HG03097 (cell line): ENCODE results near the gene CDK14.

Experiments
- ATAC-seq: cut with Tn5 transposase; IDR thresholded peaks from one replicate; pipeline ENCODE4 v1.9.1; 2021; ENCODE audit not compliant: unreplicated experiment, low FRiP score

CDK14 gene

DNA sequence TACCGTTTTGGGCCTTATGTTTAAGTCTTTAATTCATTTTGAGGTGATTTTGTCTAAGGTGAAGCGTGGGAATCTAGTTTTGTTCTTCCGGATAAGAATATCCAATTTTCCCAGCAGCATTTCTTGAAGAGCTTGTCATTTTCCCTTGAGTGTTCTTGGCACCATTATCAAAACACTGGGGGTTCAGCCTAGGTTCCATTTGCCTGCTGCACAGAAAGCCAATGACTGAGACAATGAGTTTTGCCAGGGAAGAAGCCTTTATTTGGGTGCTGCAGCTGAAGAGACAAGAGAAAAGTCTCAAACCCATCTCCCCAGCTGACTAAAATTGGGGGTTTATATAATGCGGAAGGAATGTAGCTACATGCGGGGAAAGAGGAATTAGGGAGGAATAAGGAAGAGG is 380.9 kb downstream of the CDK14 start:
- no peak for ATAC-seq

DNA sequence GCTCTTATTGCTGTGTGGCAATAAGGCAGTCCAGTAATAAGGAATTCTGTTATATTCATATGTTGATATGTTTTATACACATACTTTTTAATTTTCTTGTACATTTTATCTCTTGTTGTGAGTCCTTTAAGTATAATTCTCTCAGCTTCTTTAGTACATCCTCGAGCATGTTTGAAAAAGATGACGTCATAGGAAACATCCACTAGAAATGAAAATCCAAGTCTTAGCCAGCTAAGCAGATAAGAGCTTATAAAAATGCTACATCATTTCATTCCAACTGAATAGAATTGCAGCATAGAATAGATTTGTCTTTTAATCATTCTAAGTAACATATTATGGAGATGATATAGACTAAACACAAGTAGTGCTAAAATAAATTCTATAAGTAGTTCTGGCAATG is 384.4 kb downstream of the CDK14 start:
- ATAC-seq: no peak

DNA sequence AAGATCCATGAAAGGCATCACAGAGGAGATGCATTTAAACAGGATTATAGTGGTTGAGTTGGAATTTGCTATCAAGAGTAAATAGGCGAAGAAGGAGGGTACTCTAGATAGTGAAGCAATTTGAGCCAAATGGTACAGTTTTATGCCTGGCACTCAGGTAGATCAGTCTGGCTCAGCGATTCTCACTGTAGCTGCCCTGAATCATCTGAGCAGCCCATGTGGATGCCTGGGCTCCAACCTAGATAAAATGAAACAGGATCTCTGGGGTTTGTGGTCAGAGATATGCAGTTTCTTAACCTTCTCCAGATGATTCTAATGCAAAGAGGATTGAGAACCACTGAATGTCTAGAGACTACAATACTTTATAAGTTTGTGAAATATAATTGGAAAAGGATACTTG is 386.1 kb downstream of the CDK14 start:
- ATAC-seq: no peak

DNA sequence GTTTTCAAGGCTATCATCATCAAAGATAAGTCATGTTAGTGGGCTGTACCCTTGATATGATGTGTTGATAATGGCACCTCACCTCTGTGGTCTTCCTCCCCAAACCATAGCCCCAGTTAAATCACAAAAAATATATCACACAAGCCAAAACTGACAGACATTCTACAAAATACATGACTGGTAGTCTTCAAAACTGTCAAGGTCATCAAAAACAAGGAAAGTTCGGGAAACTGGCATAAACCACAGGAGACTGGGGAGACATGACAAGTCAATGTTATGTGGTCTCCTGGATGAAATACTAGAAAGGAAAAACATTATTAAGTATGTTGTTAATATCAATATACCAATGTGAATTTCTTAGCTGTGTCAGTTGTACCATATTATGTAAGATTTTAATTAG is 388.6 kb downstream of the CDK14 start:
- no peak for ATAC-seq

DNA sequence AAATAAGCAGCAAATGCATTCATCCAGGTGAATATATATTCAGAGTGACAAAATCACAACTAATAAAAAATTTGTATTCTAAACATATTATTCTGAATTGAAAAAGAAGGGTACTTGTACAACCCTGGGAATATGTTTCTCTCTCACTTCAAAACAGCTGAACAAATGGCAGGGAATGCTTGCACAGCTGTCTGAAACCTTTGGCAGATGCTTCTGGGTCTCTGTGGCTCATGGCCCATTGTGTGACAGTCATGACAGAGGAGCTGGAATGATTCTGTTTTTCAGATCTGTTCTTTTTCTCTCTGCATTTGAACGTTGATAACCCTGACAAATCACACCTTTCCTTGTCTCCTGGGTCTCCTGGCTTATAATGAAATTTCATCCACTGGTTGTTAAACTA is 392.4 kb downstream of the CDK14 start:
- ATAC-seq: no peak

DNA sequence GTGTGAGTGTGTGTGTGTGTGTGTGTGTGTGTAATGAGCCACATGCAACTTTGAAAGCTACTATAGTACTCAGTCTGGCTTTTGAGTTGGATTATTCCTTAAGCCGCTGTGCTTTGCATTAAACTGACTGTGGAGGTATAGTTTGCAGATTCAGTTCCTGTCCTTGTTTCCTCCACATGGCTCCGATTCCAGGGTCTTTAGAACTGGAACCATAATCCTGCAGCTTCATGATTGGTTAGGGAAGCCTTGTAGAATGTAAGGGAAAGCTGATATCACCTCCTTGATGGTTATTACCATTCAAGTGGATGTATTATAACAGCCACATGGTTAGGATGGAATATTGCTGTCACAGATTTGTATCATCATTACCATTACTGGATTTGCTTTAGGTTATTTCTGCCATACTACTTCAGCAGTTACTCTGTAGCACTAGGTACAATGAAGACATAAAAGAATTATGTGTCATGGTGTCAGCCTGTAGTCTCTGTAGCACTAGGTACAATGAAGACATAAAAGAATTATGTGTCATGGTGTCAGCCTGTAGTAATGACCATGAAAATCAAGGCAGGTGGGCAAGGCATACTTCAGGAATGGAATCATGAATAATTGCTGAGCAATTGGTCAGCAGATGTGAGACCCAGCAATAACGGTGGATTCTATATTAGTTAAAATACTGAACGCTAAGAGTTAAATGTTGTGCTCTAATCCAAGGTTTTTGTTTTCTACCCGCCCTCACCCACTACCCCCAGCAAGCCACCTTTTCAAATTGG is 393.1 kb downstream of the CDK14 start:
- no peak for ATAC-seq

DNA sequence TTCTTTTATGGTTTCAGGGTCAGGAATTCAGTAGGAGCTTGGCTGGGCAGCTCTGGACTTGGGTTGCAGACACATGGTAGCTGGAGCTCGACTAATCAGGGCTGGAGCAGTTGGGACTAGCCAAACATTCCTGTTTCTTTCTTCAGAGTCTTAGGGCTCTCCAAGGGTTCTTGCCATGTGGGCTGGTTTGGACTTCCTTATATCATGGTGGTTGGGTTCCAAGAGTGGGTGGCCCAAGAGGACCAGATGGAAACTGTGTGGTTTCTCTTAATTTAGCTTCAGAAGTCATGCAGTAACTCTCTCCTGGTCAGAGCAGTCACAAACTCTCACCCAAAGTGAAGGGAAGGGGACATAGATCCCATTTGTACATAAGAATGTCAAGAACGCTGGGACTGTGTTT is 398.0 kb downstream of the CDK14 start:
- no peak for ATAC-seq

DNA sequence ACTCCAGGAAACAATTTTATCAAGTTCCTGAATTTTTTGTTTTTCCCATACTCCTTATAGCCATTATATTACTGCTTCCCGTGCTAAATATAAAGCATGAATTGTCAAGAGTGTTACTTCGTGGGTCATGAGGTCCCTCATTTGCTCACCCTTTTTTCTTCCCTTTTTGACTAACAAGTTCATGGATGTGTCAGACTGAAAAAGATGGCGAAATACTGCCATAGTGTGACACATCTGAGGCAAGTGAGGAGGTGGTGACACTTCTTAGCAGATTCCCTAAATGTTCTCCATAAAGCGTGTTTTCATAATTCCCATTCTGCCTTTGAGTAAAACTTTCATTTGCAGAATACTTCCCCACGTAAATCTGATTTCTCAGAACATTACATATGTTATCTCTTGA is 398.5 kb downstream of the CDK14 start:
- no peak for ATAC-seq

DNA sequence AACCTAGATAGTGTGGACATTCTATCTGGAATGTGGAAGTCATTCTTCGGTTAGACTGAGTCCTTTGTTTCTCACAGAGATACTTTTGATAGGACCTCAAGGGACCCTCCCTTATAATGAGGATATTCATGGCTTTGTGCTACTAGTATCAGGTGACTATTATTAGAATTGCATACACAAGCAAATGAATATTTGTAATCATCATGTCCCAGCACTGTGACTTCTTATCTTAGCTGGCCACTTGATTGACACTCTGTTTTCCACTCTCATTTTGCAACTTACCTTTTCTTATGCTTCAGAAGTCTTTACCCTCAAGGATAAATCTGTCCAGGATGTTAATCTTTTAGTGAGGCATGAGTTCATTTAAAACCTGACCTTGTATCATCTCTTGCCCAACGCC is 399.9 kb downstream of the CDK14 start:
- ATAC-seq: no peak

DNA sequence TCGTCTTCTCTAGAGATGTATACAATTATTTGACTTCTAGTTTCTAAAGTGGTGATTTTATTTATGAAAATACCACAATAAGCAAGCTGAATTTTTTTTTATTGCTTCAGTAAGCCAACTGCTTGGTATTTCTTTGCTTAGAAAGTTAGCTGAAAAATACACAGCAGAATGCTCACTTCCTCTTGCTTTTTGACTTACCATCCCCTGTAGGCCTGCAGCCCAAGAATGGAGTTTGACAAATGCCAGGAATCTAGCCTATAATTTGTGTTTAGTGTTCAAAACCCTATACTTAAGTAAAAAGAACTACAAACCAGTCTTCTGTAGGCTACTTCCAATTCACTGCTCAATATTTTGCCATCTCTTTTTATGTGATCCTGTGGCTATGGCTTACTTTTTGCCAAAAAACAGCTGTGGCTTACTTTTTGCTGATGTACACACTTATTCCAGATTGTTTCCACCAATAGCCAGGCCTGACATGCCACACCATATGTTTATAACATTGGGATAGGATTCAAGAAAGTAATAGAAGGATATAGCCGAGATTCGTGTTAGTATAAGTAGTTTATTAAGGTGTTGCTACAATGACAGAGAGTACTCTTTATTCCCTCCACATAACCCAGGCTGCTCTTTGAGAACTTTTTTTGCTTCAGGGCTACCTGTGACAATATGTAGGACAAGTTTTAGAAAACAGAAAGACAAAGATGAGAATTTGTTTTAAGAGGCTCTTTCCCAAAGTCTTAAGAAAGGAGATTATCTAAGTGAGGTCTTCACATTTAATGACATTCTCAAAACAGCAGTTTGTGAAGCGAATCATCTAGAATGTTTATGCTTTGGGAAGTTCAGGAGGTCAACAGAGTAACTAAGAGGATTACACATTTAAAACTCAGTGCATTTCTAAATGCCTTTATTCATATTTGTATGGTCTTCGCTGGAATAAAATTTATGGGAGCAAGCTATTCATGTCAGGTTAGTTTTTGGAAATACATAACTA is 404.2 kb downstream of the CDK14 start:
- no peak for ATAC-seq

DNA sequence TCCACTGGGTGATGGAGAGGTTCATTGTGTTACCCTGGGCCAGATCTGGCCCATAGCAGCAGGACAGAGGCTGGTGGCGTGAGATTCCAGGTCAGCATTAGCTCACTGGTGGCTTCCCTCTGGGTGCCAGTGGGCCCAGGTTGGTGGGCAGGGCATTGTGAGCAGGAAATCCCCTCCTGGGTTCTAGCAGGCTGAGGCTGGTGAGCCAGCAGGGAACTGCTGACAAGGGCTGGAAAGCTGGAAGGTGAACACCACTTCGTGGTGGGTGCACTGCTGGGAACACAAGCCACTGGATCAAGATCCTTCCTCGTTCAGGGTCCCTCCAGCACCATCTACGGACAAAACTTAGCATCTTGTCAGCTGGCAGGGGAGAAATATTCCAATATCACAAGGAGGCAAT is 408.9 kb downstream of the CDK14 start:
- no peak for ATAC-seq

DNA sequence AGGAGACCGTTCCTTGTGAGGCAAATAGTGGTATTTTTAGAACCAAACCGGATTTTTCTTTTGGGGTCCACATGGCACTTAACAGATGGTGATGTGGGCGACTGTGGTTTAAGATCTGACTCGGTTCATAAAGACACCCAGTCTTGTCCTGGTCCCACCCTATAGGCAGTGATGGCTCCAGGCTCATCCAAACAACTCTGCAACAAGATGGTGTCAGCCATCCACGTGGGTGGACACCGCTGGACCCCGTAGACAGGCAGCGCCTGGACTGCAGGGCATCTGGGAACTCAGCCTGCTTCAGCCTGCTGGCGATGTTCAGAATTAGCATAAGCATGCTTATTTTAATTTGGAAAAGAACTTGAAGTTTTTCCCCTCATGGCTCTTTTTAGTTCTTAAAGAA is 409.7 kb downstream of the CDK14 start:
- no peak for ATAC-seq

DNA sequence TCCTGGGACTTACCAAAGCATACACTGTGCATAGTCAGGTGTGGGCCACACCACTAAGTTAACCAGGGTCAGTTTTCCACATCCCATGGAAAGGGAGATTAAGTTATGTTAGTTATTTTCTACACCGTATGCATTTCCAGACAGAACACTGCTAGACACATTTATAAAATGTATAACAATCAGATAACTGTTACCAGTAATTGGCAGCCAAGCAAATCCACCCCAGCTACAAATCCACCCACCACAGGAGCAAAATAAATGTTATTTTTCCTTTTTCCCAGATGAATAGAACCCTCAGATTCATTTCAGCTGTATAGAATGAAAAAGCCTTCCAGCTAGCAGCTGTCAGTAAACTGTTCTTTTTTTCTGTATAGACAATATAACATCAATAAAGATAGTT is 411.2 kb downstream of the CDK14 start:
- ATAC-seq: no peak

DNA sequence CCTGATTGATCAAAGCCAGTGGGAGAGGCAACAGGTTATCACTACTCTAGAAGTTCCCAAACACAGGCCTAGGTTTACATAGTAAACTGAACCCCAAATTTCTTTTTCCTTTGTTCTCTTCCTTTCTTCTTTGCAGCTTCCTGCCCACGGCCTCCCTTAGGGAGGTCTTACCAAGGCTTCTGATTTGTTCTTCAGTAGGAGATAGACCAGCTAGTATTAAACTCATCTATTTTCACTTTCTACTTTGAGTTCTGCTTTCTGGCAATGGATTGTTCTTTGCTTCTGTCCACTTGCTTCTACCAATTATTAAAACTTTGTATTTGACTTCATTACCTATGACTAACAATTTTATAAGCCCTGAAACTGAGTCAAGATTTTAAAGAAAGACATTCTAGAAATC is 417.0 kb downstream of the CDK14 start:
- ATAC-seq: no peak

DNA sequence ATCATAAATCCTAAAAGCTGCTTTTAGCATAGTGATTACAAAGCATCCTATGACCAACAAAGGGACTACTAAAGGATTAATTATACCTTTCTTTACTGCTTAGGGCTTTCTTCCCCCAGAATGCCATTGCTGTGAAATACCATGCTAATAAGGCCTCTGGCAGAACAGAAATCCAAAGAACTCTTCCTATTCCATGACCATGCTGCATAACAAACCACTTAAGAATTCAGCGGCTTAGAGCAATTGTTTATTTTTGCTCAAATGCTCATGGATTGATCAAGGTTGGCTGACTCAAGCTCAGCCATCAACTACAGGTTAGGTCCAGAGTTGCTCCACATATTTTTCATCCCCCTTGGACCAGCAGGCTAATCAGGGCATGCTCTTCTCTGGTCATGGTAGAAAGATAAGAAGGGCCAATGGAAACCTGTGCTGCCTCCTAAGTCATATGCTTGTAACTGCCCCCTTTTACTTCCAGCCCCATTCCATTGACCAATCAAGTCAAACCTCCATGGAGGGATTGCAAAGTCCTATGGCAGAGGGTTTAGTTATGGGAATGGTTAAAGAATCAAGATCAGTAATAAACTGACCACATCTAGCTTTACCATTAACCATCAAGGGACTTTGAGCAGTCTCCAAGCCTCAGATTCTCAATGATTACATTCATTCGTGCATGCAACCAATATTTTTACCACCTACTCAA is 423.7 kb downstream of the CDK14 start:
- ATAC-seq: no peak

DNA sequence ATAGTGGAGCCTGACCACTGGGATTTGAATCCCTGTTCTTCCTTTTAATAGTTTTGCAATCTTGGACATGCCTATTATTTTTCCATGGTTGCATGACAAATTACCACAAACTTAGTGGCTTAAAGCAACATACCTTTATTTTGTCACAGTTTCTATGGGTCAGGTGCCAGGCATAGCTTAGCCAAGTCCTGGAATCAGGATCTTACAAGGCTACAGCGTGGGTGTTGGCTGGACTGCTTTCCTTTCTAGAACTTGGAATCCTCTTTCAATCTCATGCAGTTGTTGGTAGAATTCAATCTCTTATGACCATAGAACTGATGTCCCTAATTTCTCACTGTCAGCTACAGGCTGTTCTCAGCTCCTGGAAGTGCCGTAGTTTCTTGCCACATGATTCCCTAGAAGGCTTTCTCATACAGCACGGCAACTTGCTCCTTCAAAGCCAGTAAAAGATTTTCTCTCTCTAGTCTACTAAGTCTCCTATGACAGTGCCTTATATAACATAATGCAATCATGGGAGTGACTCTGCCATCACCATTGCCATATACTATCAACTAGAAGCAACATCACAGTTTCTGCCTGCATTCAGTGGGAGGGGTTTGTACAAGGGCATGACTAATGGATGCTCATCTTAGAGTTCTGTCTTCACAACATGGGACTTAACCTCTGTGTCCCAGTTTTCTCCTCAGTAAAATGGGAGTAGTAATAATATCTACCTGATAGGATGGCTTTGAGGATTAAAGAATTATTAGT is 424.7 kb downstream of the CDK14 start:
- no peak for ATAC-seq

DNA sequence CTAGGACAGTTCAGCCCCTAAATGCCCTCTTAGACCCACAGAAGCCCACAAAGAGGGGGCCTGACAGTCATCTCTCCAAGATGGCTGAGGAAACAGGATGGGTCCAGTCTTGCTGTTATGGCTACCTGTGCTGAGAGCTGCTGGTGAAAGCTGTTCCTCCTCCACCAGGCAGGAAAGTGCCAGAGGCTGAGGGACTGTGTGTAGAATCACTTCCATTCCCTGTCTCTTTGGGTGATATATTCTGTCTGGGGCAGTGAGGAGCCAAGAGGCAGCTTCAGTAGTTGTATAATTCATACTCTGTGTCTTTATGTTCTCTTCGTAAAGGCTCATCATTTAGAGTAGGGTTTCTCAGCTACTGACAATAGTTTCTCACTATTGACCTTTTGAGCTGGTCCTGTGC is 425.8 kb downstream of the CDK14 start:
- ATAC-seq: no peak

DNA sequence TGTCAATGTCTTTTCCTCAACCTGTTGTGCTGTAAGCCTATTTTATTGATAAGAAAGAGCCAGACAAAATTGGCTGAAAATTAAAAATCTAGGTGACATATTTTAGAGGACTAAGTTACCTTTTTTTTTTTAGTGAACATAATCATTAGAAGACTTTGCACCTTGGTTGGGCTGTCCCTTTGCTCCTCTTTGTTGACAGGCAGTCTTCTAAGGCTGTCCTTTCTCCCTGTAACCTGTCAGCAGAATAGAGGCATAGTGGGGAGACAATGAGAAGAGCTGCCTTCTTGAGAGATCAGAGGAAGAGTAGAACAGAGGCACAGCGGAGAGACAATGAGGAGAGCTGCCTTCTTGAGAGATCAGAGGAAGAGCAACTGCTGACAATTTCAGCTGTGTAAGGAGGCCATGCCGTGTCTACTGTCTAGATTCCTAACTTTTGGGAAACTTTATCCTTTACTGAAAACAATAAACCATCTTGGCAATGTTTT is 429.8 kb downstream of the CDK14 start:
- ATAC-seq: no peak

DNA sequence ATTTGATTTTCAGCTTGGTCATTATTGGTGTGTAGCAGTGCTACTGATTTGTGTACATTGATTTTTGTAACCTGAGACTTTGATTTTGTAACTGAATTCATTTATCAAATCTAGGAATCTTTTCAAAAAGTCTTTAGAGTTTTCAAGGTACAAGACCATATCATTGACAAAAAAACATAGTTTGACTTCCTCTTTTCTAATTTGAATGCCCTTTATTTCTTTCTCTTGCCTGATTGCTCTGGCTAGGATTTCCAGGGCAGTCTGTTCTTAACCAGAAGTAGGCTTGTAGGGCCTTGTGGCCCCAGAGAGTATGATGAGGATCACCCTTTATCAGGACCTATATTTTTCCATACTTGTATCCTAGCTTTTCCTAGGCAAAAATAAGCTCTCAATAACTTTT is 433.6 kb downstream of the CDK14 start:
- no peak for ATAC-seq

DNA sequence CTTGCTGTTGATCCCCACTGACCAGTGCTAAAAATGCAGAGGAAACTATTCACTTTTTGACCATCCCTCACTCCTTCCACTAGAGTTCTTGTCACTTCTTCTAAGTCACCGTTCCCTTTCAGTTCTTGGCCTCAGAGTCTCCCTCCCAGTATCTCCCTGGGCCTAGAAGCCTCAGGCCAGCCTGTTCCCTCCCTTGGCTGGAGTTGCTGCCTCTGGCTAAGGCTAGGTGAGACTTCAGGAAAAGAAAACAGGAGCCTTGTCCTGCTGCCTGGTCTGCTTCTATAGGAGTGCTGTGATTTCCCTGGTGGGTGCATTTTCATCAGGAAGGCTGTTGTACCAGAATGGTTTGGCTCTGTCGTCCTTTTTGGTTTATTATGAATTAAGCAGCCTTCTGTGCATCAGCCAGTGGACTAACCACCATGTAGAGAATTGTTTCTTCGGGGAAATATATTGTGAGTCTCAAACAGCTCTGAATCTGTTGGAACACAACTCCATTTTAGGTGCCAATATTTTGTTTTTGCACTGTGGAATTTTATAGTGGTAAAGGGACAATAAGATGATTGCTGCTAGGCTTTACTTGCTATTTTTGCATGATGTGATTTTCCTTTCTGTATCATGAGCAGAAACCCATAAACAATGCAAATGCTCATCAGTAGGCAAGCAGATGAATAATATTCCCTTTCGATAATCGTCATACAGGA is 434.7 kb downstream of the CDK14 start:
- no peak for ATAC-seq
